MCF 10A (cell line): ENCODE data around the gene APBA1. TPM values are rescaled to one million over a fixed set of nuclear protein-coding genes. Genes with fewer than 3 reads are reported as not detected.

Source experiments
- BruUV-seq: library from RNA; stranded (reverse); fragments of 400-500 nt; replicated peaks from 2 replicates; lab custom pipeline; 2021; lab: Mats Ljungman, UMichigan
- CTCF ChIA-PET: fragments of 300-600 bp; sonication (Branson Sonifier 250); formaldehyde crosslinking; extraction: SDS; loops from one replicate; lab custom pipeline; 2021; ENCODE audit warnings: antibody characterized with exemption, inconsistent platforms; lab: Yijun Ruan, JAX
- POLR2A ChIA-PET: fragments of 300-600, 350-650 bp; sonication (Branson Sonifier 250); formaldehyde crosslinking; extraction: SDS; loops from one replicate; lab custom pipeline; 2020; ENCODE audit warnings: antibody characterized with exemption, inconsistent platforms; lab: Yijun Ruan, JAX
- DNase-seq: peaks from one replicate; pipeline ENCODE4 v3.0.0-alpha.2; 2018; ENCODE audit not compliant: unreplicated experiment
- H3K27ac Mint-ChIP-seq: one replicate; pipeline ENCODE4 v1.8.0; 2022; ENCODE audit warnings: mild to moderate bottlenecking, low read depth, mixed read lengths; ENCODE audit not compliant: unreplicated experiment
- H3K27me3 Mint-ChIP-seq: one replicate; pipeline ENCODE4 v1.8.0; 2022; ENCODE audit warnings: mixed read lengths; ENCODE audit not compliant: insufficient read depth, unreplicated experiment
- H3K36me3 Mint-ChIP-seq: one replicate; pipeline ENCODE4 v1.8.0; 2022; ENCODE audit warnings: mild to moderate bottlenecking, moderate library complexity, mixed read lengths; ENCODE audit not compliant: insufficient read depth, unreplicated experiment
- H3K4me1 Mint-ChIP-seq: one replicate; pipeline ENCODE4 v1.8.0; 2022; ENCODE audit warnings: mixed read lengths; ENCODE audit not compliant: insufficient read depth, unreplicated experiment
- H3K4me3 Mint-ChIP-seq: one replicate; pipeline ENCODE4 v1.8.0; 2022; ENCODE audit warnings: mild to moderate bottlenecking, moderate library complexity, mixed read lengths; ENCODE audit not compliant: unreplicated experiment
- H3K9me3 Mint-ChIP-seq: one replicate; pipeline ENCODE4 v1.8.0; 2022; ENCODE audit warnings: mixed read lengths; ENCODE audit not compliant: unreplicated experiment
- intact Hi-C: fragments of 100-400 bp; cut with micrococcal nuclease; formaldehyde crosslinking; loops from 2 replicates; pipeline ENCODE4 v1.14.1; 2022
- total RNA-seq: library from RNA; stranded (reverse); gene quantifications from 2 replicates; pipeline ENCODE4 v1.2.3, GENCODE V29; 2022
- TF ChIP-seq, protein P1 (sequence below): fragments of 200-600 bp; IDR thresholded peaks from one replicate; pipeline ENCODE4 v1.8.0; 2022; ENCODE audit warnings: antibody characterized with exemption, mild to moderate bottlenecking; ENCODE audit not compliant: unreplicated experiment

APBA1 gene
- total RNA-seq, 1 experiment from 2014 or later, result 0.07 TPM

DNA sequence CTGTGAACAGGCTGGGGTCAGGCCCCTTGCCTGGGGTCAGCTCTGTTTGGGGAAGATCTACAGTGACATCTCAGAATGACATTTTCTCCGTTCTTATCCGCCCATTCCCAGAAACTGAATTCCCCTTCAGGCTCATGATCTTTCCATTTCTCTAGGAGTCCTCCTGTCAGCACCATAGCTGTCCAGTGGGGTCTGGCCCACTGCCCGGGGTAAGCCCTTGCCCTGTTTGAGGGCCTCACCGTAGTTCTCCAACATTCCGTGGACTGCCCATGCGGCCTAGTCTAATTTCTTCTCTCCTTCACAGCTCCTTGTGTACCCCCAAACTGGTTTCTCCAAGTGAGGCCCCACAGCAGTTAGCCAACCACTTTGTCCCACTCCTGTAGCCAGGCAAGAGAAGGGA is 278.7 kb downstream of the APBA1 start:
- CTCF ChIA-PET, result interaction anchor here (1.2 kb wide), 1 partner anchor 14 kb away, joined by 5 read pairs; no protein-coding TSS in a partner anchor
- POLR2A ChIA-PET, result no interaction called here
- no peak for DNase-seq
- Mint-ChIP-seq H3K4me1 (peaks cover 7% of the 10 kb centered on the region), H3K27me3 (peaks cover 14% of the 10 kb centered on the region), H3K9me3 (no peaks in the 10 kb centered on the region), H3K27ac (no peak overlapping the region), H3K36me3 (no peaks in the 10 kb centered on the region), H3K4me3 (no peak overlapping the region)
- TF ChIP-seq, protein P1, sequence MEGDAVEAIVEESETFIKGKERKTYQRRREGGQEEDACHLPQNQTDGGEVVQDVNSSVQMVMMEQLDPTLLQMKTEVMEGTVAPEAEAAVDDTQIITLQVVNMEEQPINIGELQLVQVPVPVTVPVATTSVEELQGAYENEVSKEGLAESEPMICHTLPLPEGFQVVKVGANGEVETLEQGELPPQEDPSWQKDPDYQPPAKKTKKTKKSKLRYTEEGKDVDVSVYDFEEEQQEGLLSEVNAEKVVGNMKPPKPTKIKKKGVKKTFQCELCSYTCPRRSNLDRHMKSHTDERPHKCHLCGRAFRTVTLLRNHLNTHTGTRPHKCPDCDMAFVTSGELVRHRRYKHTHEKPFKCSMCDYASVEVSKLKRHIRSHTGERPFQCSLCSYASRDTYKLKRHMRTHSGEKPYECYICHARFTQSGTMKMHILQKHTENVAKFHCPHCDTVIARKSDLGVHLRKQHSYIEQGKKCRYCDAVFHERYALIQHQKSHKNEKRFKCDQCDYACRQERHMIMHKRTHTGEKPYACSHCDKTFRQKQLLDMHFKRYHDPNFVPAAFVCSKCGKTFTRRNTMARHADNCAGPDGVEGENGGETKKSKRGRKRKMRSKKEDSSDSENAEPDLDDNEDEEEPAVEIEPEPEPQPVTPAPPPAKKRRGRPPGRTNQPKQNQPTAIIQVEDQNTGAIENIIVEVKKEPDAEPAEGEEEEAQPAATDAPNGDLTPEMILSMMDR, result no peak
- no TSS peak for BruUV-seq
- intact Hi-C loops, result no loop called here

DNA sequence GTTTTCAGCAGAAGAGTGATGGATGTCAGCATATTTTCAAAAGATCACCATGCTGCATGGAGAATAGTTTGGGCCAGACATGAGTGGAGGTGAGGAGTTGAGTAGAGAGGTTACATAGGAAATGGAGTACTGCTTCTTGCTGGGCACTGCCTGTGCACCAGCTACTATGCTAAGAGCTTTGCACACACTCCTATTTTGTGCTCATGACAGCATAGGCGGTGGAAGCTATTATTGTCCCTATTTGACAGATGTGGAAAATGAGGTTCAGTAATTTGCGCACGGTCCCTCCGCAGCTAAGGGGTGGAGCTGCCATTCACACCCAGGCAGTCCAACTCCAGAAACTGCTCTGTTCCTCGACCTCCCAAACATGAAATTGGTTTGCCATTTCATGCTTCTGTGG is 279.3 kb downstream of the APBA1 start:
- intact Hi-C loops, result no loop called here
- DNase-seq, result no peak
- no TSS peak for BruUV-seq
- H3K9me3 Mint-ChIP-seq, result no peaks in the 10 kb centered on the region
- no peak overlapping the region for H3K4me3 Mint-ChIP-seq
- no peaks in the 10 kb centered on the region for H3K36me3 Mint-ChIP-seq
- TF ChIP-seq, protein P1, result no peak
- ChIA-PET CTCF (no interaction called here), POLR2A (interaction anchor here (0.7 kb wide), 1 partner anchor 397 kb away, joined by 3 read pairs; no protein-coding TSS in a partner anchor)
- H3K27ac Mint-ChIP-seq, result no peak overlapping the region
- H3K27me3 Mint-ChIP-seq, result peaks cover 20% of the 10 kb centered on the region
- peaks cover 7% of the 10 kb centered on the region for H3K4me1 Mint-ChIP-seq

DNA sequence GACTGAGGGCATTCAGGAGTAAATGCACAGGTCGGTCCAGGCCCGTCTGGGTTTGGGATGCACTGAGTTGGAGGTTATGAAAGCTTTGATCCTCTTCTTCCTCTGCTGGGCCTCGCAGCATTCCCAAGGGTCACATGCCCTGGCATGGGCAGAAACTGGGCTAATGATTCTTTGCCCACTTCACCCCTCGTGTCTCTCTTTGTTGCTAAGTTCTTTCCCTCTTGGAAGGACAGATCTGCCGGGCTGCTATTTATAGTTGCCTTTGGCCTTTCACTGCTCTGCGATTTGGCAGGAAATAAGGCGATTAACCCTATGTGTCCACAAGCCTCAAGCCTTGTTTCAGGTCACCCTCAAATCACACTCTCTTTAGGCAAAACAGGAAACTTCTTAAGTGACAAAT is 280.2 kb downstream of the APBA1 start:
- Mint-ChIP-seq H3K36me3 (no peaks in the 10 kb centered on the region), H3K27ac (no peak overlapping the region), H3K4me1 (peaks cover 1% of the 10 kb centered on the region), H3K4me3 (no peak overlapping the region), H3K27me3 (peaks cover 29% of the 10 kb centered on the region), H3K9me3 (no peaks in the 10 kb centered on the region)
- intact Hi-C loops, result no loop called here
- CTCF ChIA-PET, result interaction anchor here (0.8 kb wide), 1 partner anchor 31 kb away, joined by 3 read pairs; no protein-coding TSS in a partner anchor
- POLR2A ChIA-PET, result interaction anchor here (0.7 kb wide), 1 partner anchor 396 kb away, joined by 3 read pairs; no protein-coding TSS in a partner anchor
- TF ChIP-seq, protein P1, result no peak
- no TSS peak for BruUV-seq
- DNase-seq, result no peak

DNA sequence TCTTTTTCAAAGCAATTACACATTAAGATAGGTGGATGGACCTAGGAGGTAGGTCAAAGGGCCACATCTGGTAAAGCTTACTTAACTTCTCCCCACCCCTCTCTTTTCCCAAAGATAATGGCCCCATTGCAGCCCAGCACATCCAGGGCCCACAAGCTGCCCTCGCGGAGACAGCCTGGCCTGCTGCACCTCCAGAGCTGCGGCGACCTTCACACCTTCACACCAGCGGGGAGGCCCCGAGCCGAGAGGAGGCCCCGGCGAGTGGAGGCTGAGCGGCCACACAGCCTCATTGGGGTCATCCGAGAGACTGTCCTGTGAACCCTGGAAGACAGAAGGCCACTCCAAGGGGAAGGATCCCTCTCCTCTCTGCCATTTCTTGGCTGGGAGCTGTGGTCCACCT is 280.7 kb downstream of the APBA1 start:
- ChIA-PET CTCF (interaction anchor here (0.7 to 0.8 kb wide), 2 partner anchors 32 to 342 kb away, joined by 3 read pairs; no protein-coding TSS in a partner anchor), POLR2A (no interaction called here)
- Mint-ChIP-seq H3K27ac (no peak overlapping the region), H3K36me3 (no peaks in the 10 kb centered on the region), H3K4me3 (no peak overlapping the region), H3K9me3 (no peaks in the 10 kb centered on the region), H3K4me1 (no peaks in the 10 kb centered on the region), H3K27me3 (peaks cover 33% of the 10 kb centered on the region)
- no peak for DNase-seq
- no TSS peak for BruUV-seq
- intact Hi-C loops, result no loop called here
- TF ChIP-seq, protein P1, result no peak
